CD4-positive, alpha-beta T cell treated with Interleukin-6 for 4 hours (primary cell): ENCODE measurements around the gene SRM.
"Not testable (repeated sequence)": the region's sequence is repeated elsewhere in the genome, so short reads cannot be mapped to it uniquely, and the experiment has no call there.

Source experiments
- DNase-seq: peaks from one replicate; pipeline ENCODE4 v3.0.0-alpha.2; 2020; ENCODE audit warnings: mixed read lengths

The SRM gene

DNA sequence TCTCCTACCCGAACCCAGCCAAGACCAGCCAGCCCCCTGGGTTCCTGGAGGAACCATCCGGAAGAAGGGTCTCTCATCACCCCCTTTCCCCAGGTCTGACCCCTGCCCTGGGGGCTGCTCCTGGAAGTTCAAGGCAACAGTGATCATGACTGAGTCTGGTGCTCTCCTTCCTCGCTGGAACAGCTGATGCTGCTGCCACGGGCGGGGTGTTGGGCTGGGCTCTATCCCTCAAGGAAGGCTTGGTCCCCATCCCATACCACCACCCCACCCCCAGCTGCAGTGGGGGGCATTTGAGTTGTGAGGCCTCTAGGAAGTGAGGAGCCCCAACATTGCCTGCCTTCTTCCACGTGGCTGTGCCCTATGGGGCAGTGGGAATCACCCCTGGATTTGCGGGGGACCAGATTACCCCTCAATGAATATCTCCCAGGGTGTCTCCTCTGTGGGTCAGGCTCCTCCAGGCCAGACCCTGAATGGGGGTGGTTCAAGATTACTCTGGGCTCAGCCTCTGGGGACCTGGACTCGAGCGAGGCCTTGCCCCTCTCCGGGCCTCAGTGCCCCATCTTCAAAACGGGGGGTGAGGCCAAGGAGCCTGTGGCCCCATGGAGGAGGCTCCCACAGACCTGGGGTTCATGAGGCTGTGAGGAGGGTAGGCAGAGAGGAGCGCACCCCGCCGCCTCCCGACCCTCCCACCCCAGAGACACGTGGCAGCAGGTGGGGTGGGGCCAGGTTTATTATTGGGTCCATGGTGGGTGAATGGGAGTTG is 15.6 kb downstream of the SRM start:
- DNase-seq, result no peak

DNA sequence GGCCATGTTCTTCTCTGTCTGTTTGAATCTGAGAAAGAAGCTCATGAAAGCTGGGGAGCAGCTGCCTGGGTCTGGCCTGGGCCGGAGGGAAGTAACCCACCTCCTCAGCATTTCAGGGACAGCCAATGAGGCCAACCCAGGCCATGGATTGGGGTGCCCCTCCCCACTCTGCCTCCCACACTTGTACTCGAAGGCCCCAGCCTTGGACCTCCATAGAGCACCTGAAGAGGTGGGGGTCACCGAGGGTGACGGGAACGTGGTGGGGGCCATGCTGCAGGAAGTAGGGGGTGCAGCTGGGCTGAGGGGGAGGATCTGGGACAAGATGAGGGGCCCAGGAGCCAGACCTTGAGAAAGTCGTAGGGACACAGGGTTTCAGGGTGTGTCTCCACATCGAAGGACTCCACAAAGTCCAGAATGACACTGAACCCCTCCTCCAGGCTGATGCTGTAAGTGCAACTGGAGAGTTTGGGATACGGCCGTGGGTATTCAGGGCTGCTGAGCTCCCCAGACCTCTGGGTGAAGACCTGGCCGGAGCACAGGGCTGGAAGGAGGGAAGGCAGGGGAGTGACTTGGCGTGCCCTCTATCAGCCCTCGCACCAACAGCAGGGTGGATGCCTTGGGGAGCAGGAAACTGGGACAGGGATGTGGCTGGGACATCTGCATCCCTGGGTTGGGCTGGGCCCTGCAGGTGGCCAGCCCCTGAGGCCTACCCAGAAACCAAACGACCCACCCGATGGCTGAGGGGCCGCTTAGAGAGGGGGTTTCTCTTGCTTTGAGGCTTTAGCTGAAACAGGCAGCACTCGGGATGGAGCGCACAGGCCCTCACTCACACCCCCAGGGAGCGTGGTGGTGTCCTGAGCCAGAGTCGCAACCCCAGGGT is 16.6 kb downstream of the SRM start:
- no peak for DNase-seq

DNA sequence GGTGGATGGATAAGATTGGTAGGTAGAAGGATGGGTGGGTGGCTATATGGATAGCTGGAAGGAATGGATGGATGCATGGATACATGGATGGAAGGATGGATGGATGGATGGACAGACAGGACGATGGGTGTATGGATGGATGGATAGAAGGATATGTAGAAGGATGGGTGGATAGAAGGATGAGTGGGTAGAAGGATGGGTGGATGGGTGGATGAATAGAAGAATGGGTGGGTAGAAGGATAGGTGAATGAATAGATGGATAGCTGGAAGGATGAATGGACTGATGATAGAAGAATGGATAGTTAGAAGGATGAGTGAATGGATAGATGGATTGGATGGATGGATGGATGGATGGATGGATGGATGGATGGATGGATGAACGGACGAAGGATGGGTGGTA is 17.8 kb downstream of the SRM start:
- no peak for DNase-seq

DNA sequence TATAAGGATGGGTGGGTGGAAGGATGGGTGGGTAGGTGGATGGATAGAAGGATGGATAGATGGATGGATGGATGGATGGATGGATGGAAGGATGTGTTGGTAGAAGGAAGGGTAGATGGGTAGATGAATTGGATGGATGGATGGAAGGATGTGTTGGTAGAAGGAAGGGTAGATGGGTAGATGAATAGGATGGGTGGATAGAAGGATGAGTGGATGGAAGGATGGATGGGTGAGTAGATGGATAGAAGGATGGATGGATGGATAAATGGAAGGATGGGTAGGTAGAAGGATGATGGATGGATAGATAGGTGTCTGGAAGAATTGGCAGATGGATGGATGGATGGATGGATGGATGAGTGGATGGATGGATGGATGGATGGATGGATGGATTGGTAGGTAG is 18.8 kb downstream of the SRM start:
- DNase-seq, result no peak

DNA sequence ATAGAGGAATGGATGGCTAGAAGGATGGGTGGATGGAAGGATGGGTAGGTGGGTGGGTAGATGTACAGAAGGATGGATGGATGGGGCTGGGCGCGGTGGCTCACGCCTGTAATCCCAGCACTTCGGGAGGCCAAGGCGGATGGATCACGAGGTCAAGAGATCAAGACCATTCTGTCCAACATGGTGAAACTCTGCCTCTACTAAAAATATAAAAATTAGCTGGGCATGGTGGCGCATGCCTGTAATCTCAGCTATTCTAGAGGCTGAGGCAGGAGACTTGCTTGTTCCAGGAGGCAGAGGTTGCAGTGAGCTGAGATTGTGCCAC is 19.8 kb downstream of the SRM start:
- DNase-seq, result not testable (repeated sequence)

DNA sequence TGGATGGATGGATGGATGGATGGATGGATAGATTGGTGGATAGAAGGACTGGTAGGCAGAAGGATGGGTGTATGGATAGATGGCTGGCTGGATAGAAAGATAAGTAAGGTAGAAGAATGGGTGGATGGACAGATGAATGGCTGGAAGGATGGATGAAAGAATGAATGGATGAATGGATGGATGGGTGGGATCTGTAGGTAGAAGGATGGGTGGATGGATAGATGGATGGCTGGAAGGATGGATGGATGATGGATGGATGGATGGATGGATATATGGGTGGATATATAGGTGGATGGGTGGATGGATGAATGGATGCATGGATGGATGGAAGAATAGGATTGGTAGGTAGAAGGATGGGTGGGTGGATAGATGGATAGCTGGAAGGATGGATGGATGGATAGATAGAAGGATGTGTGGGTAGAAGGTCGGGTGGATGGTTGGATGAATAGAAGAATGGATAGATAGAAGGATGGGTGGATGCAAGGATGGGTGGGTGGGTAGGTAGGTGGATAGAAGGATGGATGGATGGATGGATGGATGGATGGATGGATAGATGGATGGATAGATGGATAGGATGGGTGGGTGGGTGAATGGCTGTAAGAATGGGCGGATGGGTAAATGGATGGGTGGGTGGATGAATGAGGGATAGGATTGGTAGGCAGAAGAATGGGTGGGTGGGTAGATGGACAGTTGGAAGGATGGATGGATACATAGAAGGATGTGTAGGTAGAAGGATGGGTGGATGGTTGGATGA is 20.3 kb downstream of the SRM start:
- no peak for DNase-seq

DNA sequence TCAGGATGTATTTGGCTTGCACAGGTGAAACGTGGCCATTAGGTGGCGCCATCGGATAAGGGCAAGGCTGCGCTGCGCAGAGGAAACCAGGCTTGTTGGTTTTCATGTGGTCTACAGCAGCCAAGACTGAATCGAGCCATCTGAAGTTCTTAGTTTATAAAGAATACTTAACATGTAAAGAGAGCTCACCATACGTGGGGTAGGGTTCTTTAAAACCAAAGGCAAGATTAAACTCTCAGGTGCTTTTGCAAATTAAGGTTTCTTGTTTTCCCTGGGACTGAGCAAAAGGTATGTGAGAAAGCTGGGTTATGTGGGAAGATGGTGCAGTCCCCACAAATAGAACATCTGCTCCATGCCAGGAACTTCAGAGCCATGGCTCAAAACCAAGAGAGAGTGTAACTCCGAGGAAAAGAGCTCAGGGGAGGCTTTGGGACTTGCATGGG is 22.1 kb downstream of the SRM start:
- DNase-seq, result peak; percentile 91

DNA sequence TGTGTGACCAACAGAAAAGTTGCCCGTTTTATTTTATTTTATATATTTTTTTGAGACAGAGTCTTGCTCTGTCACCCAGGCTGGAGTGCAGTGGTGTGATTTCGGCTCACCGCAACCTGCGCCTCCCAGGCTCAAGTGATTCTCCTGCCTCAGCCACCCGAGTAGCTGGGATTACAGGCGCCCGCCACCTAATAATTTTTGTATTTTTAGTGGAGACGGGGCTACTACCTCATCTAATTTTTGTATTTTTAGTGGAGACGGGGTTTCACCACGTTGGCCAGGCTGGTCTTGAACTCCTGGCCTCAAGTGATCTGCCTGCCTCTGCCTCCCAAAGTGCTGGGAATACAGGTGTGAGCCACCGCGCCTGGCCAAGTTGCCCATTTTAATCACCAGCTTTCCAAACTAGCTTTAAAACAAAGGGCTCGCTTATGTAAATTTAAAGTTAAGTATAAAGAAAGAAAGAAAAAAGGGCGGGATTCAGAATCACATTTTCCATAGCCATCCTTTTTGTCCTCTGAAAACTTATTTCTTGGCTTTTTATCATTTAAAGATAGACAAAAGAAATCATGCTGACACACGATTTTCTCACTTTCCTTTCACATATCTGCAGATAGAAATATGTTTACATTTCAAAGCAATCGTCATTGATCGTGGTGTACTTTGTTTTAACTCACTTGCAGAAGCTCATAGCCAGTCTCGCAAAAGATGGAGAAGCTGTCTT is 22.6 kb downstream of the SRM start:
- DNase-seq, result not testable (repeated sequence)

DNA sequence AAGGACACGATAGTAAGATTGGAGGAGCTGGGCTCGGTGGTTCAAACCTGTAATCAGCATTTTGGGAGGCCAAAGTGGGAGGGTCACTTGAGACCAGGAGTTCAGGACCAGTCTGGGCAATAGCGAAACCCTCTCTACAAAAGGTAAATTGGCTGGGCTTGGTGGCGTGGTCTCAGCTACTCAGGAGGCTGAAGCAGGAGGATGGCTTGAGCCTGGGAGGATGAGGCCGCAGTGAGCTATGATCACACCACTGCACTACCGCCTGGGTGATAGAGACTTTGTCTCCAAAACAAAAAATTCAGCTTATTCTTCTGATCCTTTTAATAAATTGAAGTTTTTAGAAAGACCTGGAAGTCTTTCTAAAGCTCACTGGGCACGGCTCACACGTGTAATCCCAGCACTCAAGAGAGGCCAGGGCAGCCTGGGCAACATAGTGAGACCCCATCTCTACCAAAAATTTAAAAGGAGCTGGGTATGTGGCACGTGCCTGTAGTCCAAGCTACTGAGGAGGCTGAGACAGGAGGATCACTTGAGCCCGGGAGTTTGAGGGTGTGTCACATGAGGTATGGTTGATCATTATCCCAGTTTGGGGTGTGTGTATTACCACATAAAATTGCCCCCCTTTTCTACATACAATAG is 28.1 kb downstream of the SRM start:
- DNase-seq, result no peak

DNA sequence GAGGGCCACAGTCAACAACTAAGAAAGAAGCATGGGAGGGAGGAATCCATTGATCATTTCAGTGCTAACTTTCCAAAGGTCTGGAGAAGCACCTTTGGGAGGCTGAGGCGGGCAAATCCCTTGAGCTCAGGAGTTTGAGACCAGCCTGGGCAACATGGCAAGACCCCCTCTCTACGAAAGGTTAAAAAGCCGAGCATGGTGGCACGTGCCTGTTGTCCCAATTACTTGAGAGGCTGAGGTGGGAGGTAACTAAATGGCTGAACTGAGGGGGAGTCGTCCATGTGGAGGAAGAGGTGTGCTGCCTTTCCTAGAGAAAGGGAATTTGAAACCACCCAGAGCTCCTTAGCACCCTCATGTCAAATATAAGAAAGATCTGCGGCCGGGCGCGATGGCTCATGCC is 29.0 kb downstream of the SRM start:
- DNase-seq, result no peak

DNA sequence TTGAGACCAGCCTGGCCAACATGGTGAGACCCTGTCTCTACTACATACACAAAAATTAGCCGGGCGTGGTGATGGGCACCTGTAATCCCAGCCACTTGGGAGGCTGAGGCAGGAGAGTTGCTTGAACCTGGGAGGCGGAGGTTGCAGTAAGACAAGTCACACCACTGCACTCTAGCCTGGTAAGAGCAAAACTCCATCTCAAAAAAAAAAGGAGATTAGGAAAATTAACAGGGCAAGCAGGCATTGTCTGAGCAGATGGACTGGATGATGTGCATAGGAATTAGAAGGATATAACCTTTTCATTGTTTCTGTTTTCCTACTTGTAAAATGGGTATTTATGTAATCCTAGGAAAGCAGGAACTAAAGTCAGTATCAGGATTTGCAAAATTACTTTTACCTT is 31.8 kb downstream of the SRM start:
- DNase-seq, result no peak

DNA sequence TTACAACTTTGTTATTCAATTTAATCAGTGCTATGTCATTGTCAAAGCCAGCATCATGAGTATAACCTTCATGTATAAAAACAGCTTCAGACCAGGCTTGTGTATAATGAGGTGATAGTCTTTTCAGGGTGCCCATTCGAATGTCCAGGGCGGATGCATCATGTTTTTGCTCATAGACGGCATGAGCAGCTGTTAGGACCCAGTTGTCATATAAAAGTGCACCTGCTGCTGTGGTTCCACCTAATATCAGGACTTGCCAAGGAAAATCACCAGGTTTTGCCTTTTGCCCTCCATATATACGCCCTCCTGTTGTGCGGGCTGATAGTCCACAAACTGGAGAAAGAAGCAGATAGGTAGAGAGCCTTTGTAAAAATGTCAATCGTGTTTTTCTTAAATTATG is 32.5 kb downstream of the SRM start:
- DNase-seq, result no peak

DNA sequence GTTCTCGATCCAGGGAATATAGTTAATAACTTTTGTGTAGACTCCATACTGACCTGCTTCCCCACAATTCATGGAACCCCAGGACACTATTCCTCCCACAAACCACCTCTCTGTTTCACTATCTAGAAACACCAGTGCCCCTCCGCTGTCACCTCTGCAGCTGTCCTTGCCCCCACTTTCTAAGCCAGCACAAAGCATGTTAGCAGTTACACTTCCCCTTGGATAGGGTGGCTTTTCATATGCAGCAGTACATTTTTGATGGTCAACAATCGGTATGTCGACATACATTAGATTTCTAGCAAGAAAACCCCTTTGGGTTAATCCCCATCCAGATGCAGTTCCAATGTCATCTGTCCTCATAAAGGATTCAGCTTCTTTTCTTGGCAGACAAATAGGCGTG is 32.9 kb downstream of the SRM start:
- DNase-seq, result no peak

DNA sequence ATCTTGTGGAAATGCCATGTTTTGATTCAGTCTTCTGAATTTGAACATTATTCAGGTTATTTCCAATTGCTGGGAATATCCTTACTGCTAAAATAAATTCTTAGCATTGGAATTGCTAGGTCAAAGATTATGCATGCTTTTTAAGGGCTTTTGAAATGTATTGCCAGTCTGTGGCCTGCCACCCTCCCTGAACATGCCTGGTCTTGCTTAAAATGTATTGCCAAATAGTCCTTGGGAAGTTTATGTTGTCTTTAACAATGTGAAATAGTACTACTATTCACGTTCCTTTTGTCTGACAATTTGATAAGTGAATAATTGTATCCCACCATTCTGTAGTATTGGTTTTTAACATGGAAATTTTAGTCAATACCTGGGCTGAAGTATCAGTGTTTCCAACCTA is 33.8 kb downstream of the SRM start:
- no peak for DNase-seq

DNA sequence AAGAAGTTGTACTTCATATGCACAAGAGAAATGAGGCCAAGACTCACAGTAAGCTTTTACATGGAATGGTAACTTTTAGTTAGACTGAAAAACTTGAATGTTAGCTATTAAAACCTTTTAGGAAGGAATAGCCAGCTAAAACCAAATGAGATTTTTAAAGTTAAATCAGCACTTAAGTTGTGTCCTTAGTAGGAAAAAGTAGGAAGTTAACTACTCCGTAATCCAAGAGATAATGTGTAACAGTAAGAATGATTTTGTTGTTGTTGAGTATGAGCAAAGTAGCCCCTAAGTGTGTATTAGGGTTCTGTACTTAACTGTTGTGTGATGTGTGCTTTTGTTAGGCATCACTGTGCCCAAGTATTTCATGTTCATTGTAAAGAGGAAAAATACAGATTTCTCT is 34.2 kb downstream of the SRM start:
- no peak for DNase-seq

DNA sequence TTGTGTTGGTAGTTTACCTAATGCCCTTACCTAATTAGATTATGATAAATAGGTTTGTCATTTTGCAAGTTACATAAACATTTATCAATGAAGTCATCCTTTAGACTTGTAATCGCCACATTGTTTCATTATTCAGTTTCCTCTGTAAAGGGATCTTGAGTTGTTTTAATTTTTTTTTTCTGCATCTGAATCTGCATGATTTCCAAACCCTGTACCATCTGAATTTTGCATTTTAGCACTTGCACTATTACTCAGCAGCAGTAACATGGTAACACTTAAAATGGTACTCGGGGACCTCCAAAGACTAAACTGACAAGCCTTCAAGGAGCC is 35.0 kb downstream of the SRM start:
- DNase-seq, result no peak

DNA sequence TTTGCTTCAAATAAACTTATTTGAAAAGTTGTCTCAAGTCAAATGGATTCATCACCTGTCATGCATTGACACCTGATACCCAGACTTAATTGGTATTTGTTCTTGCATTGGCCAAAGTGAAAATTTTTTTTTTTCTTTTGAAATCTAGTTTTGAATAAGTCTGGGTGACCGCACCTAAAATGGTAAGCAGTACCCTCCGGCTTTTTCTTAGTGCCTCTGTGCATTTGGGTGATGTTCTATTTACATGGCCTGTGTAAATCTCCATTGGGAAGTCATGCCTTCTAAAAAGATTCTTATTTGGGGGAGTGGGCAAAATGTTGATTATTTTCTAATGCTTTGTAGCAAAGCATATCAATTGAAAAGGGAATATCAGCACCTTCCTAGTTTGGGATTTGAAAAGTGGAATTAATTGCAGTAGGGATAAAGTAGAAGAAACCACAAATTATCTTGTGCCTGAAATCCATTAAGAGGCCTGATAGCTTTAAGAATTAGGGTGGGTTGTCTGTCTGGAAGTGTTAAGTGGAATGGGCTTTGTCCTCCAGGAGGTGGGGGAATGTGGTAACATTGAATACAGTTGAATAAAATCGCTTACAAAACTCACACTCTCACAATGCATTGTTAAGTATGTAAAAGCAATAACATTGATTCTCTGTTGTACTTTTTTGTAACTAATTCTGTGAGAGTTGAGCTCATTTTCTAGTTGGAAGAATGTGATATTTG is 35.5 kb downstream of the SRM start:
- no peak for DNase-seq

DNA sequence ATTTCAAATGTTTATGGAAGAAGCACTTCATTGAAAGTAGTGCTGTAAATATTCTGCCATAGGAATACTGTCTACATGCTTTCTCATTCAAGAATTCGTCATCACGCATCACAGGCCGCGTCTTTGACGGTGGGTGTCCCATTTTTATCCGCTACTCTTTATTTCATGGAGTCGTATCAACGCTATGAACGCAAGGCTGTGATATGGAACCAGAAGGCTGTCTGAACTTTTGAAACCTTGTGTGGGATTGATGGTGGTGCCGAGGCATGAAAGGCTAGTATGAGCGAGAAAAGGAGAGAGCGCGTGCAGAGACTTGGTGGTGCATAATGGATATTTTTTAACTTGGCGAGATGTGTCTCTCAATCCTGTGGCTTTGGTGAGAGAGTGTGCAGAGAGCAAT is 36.6 kb downstream of the SRM start:
- DNase-seq, result no peak

DNA sequence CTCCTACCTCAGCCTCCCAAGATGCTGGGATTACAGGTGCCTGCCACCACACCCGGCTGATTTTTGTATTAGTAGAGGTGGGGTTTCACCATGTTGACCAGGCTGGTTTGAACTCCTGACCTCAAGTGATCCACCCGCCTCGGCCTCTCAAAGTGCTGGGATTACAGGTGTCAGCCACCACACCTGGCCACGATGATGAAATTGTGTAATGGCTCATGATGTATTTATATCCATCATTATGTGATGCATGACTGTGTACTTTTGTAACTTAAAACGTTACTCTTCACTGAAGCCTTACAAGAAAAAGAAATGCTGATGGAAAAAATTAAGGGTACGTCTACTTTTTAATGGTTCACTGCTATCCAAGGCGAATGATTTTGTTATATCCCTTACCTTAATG is 39.8 kb downstream of the SRM start:
- no peak for DNase-seq

DNA sequence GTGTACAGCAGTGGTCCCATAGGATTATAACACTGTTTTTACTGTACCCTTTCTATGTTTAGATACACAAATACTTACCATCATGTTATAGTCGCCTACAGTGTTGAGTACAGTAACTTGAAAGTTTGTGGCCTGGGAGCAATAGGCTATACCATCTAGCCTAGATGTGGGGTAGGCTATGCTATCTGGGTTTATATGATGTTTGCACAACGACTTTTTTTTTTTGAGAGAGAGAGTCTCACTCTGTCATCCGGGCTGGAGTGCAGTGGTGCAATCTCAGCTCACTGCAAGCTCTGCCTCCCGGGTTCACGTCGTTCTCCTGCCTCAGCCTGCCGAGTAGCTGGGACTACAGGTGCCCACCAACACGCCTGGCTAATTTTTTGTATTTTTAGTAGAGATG is 40.5 kb downstream of the SRM start:
- not testable (repeated sequence) for DNase-seq

DNA sequence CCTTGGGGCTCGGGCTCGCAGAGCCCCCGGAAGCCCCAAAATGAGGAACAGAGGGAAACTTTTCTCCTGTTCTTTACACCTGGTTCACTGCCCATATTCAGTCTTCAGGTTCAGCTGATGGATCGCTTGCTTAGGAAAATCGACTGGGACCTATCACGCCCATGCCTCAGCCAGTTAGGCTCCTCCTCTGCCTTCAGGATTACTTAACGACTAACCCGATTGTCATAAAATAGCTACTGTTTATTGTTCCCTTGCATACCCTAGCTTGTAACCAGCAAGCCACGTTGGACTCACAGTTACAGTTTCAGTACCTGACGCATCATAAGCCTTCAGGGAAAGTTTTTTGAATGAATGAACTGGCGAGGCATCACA is 46.7 kb downstream of the SRM start:
- DNase-seq, result no peak
